ENCODE data around the gene IGSF8. TPM values are rescaled to one million over a fixed set of nuclear protein-coding genes. Genes with fewer than 3 reads are reported as not detected.
A peak's percentile ranks its signal among the peaks of the same experiment; 100 is the strongest.

Gene IGSF8
- total and polyA plus RNA-seq, 4 donors: 23.5 to 39.5 (median 26.8) TPM

GRCh38 chr1:160080381-160081100 lies 17.9 kb downstream of the IGSF8 start:
- Histone ChIP-seq H3K36me3 (ENCODE audit: control insufficient read depth in 4 of 4, insufficient read depth in 4 of 4, low read length in 4 of 4) (no peaks in the 10 kb centered on the region), H3K4me1 (ENCODE audit: control insufficient read depth in 5 of 5, insufficient read depth in 5 of 5, low read length in 5 of 5) (peaks cover 0 to 6% (median 0%) of the 10 kb centered on the region in 5 donors), H3K9me3 (ENCODE audit: control insufficient read depth in 4 of 4, insufficient read depth in 3 of 4, low read length in 3 of 4) (no peaks in the 10 kb centered on the region), H3K27me3 (ENCODE audit: control insufficient read depth in 3 of 3, insufficient read depth in 3 of 3, low read length in 2 of 3) (peaks cover 0 to 71% (median 47%) of the 10 kb centered on the region in 3 donors), H3K27ac (ENCODE audit: low read depth in 1 of 2, low read length in 1 of 2) (no peak overlapping the region), H3K4me3 (no peak overlapping the region), H3K9ac (ENCODE audit: insufficient read depth in 1 of 2, low read length in 2 of 2) (no peak overlapping the region)
- TF ChIP-seq, protein P1, sequence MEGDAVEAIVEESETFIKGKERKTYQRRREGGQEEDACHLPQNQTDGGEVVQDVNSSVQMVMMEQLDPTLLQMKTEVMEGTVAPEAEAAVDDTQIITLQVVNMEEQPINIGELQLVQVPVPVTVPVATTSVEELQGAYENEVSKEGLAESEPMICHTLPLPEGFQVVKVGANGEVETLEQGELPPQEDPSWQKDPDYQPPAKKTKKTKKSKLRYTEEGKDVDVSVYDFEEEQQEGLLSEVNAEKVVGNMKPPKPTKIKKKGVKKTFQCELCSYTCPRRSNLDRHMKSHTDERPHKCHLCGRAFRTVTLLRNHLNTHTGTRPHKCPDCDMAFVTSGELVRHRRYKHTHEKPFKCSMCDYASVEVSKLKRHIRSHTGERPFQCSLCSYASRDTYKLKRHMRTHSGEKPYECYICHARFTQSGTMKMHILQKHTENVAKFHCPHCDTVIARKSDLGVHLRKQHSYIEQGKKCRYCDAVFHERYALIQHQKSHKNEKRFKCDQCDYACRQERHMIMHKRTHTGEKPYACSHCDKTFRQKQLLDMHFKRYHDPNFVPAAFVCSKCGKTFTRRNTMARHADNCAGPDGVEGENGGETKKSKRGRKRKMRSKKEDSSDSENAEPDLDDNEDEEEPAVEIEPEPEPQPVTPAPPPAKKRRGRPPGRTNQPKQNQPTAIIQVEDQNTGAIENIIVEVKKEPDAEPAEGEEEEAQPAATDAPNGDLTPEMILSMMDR (IDR thresholded peaks at IDR 0.05; ENCODE audit: control extremely low read depth, extremely low read depth): no peak
- ATAC-seq (ENCODE audit: insufficient read depth, low FRiP score): no peak
- no peak for DNase-seq
- 54 to 66% methylated on average over 6 of the region's 6 CpGs for whole genome bisulfite sequencing, 2 donors

- Histone ChIP-seq H3K36me3 (ENCODE audit: control insufficient read depth in 4 of 4, insufficient read depth in 4 of 4, low read length in 4 of 4) (no peaks in the 10 kb centered on the region), H3K27ac (ENCODE audit: low read depth in 1 of 2, low read length in 1 of 2) (no peak overlapping the region), H3K27me3 (ENCODE audit: control insufficient read depth in 3 of 3, insufficient read depth in 3 of 3, low read length in 2 of 3) (peaks cover 0 to 78% (median 47%) of the 10 kb centered on the region in 3 donors), H3K4me1 (ENCODE audit: control insufficient read depth in 5 of 5, insufficient read depth in 5 of 5, low read length in 5 of 5) (peaks cover 0 to 6% (median 0%) of the 10 kb centered on the region in 5 donors), H3K9me3 (ENCODE audit: control insufficient read depth in 4 of 4, insufficient read depth in 3 of 4, low read length in 3 of 4) (no peaks in the 10 kb centered on the region), H3K4me3 (no peak overlapping the region), H3K9ac (ENCODE audit: insufficient read depth in 1 of 2, low read length in 2 of 2) (no peak overlapping the region)
- TF ChIP-seq, protein P1 (IDR thresholded peaks at IDR 0.05; ENCODE audit: control extremely low read depth, extremely low read depth): no peak
- no peak for DNase-seq
- no peak for ATAC-seq (ENCODE audit: insufficient read depth, low FRiP score)
- WGBS, 2 donors: 68 to 78% methylated on average over 4 of the region's 4 CpGs
These were observed 19.0 kb downstream of the IGSF8 start for GRCh38 chr1:160079448-160079847.

DNA sequence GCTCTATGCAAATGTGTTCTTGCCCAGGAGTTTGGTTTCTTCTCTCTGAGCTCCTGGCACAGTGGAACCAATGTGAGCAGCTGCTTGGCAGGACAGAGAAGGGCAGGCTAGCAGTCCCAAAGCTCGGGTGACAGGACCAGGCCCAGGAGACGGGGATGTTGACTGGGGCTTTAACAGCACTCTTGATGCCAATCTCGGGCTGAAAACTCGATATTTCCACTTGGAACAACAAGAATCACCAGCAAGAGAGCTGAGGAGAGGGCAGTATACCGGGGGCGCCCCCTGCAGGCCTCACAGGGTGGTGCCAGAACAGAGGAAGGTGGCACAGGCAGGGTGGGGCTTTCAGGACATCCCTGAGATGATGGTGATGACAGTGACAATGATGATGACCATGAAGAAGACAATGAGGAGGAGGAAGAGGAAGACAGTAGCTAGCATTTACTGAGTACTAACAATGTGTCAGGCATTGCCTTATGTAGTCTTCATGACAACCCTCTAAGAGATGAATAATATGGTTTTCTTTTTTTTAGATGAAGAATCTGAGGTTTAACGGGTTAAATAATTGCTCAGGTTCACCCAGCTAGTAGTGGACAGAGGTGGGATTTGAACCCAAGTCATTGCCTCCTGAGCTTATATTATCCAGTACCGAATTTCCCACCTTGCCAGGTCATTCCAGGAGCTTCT lies 19.8 kb downstream of the IGSF8 start:
- Histone ChIP-seq H3K4me3 (no peak overlapping the region), H3K27ac (ENCODE audit: low read depth in 1 of 2, low read length in 1 of 2) (no peak overlapping the region), H3K36me3 (ENCODE audit: control insufficient read depth in 4 of 4, insufficient read depth in 4 of 4, low read length in 4 of 4) (no peaks in the 10 kb centered on the region), H3K9ac (ENCODE audit: insufficient read depth in 1 of 2, low read length in 2 of 2) (no peak overlapping the region), H3K9me3 (ENCODE audit: control insufficient read depth in 4 of 4, insufficient read depth in 3 of 4, low read length in 3 of 4) (no peaks in the 10 kb centered on the region), H3K4me1 (ENCODE audit: control insufficient read depth in 5 of 5, insufficient read depth in 5 of 5, low read length in 5 of 5) (peaks cover 0 to under 1% (median 0%) of the 10 kb centered on the region in 5 donors), H3K27me3 (ENCODE audit: control insufficient read depth in 3 of 3, insufficient read depth in 3 of 3, low read length in 2 of 3) (peaks cover 0 to 73% (median 43%) of the 10 kb centered on the region in 3 donors)
- TF ChIP-seq, protein P1 (IDR thresholded peaks at IDR 0.05; ENCODE audit: control extremely low read depth, extremely low read depth): peak; percentile 25
- DNase-seq (no peak), ATAC-seq (ENCODE audit: insufficient read depth, low FRiP score) (peak; percentile 59)
- WGBS, 2 donors: 20% methylated on average over 8 of the region's 8 CpGs

All from lung (tissue), 12 donors.